ENCODE results near the gene MAGEC1. TPM values are rescaled to one million over a fixed set of nuclear protein-coding genes. Genes with fewer than 3 reads are reported as not detected.

Gene MAGEC1, protein sequence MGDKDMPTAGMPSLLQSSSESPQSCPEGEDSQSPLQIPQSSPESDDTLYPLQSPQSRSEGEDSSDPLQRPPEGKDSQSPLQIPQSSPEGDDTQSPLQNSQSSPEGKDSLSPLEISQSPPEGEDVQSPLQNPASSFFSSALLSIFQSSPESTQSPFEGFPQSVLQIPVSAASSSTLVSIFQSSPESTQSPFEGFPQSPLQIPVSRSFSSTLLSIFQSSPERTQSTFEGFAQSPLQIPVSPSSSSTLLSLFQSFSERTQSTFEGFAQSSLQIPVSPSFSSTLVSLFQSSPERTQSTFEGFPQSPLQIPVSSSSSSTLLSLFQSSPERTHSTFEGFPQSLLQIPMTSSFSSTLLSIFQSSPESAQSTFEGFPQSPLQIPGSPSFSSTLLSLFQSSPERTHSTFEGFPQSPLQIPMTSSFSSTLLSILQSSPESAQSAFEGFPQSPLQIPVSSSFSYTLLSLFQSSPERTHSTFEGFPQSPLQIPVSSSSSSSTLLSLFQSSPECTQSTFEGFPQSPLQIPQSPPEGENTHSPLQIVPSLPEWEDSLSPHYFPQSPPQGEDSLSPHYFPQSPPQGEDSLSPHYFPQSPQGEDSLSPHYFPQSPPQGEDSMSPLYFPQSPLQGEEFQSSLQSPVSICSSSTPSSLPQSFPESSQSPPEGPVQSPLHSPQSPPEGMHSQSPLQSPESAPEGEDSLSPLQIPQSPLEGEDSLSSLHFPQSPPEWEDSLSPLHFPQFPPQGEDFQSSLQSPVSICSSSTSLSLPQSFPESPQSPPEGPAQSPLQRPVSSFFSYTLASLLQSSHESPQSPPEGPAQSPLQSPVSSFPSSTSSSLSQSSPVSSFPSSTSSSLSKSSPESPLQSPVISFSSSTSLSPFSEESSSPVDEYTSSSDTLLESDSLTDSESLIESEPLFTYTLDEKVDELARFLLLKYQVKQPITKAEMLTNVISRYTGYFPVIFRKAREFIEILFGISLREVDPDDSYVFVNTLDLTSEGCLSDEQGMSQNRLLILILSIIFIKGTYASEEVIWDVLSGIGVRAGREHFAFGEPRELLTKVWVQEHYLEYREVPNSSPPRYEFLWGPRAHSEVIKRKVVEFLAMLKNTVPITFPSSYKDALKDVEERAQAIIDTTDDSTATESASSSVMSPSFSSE
- total RNA-seq = not detected in 2 replicates

DNA sequence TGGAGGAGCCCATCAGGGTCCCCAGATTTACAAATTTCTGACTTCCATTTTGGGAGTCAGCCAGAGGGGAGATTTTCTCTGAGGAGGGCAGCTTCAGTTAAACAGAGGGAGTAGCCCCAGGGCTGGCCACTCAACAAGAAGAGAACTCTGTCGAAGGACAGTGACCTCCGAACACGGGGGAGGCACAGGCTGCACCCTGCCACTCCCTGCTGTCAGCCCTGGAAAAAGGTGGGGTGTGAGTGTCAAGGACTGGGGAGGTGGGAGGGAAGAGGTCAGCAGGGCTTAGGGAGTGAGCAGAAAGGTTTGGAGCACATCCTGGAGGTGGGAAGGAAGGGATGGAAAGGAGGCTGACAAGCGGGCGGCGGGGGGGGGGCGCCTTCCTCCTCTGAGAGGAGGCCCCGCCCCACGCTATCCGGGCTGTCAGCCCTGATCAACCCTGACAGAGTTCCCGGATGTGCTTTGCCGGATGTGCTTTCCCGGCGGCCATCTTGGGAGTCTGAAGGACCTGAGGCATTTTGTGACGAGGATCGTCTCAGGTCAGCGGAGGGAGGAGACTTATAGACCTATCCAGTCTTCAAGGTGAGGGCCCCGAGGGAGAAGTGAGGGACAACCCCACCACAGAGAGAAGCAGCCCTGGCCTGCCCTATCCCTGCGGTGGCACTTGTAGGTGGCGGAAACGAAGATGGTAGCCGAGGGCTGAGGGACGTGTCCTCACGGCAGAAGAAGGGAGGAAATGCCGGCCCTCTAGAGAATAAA lies at the start of gene MAGEC1:
TSS of gene MAGEC1 (plus strand) at position 495 of the 756 bp plus-strand sequence. CDS start 1,179 bp downstream, outside the sequence.

Other genes with a start within 250 kb of the MAGEC1 start
- gene SPANXD, start 205.2 kb upstream of the MAGEC1 start, total RNA-seq = not detected in 2 replicates
- gene MAGEC3, start 65.6 kb upstream of the MAGEC1 start, total RNA-seq = not detected in 2 replicates